Amniotic stem cell (primary cell): Measurements from ENCODE around the gene CNTN4.
"Not testable (repeated sequence)": the region's sequence is repeated elsewhere in the genome, so short reads cannot be mapped to it uniquely, and the experiment has no call there.

ENCODE experiments used
- DNase-seq: peaks from one replicate; lab custom pipeline; 2025; lab: John Stamatoyannopoulos, UW

Gene CNTN4

DNA sequence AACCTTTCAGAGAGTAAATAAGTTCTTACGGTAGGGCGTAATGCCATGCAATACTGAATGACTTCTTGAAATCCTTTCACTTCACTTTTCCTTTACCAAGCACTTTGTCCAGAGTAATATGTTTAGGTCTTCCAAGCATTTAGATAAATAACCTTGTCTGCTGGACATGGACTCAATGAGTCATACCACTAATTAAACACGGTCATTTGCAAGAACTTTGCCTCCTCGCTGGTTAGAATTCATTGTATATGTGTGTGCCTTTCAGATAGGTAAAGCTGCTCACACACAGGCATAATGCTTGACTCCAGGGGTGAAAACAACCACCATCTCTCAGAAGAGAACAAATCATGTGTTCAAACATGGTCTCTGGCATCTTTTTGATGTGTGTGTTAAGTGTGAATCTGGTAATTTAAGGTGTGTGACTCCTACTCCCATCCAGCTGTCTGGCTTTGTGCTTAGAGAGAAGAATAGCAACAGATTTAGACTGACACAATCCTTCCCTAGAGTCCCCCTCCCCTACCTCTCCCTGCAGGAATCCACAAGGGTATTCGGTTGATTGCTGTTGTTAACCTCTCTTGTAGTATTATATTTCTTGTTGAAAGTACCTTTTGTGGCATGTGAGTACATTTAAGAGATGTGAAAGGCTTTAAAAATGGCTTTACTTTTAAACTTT, 419.0 kb downstream of the CNTN4 start:
- DNase-seq = no peak

DNA sequence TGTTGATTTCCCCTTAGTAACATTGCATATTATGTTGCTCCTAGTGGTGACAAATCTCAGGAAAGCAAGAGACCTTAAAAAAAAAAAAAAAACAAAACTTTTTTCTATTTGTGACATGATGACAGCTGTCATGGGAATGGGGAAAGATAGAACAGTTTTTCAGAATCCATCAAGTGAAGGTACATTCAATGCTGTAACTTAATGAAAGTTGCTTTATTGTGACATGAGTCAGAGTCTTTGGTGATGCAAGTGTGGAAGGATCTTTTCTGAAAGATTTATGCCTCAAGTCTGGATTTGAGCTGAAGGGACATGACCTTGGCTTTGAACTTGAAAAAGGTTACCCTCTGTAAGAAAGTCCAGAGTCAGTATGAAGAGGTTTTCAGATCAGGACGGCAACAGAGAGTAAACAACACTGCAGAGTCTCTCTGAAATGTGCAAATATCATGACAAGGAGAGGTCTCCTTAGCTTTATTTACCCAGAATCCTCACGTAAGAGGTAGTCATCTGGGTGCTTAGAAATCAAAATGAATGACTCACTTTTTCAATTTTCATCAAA, 424.7 kb downstream of the CNTN4 start:
- no peak for DNase-seq

DNA sequence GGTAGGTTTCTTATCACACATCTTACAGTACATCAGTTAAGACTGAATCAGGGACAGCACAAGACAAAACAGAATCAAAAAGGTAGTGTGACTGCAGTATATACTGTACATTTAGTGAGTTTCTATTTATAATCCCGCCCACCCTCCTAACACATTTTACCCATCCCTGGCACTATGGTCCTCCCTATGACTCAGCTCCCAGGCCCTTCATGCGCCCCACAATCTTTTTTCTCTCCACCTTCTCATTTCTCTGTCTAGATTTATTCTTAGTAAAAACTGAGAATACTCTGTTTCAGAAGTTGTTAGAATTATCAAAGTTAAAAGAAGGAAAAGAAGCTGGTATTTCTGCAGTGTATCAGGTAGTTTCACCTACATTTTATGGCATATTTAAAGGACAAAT, 427.3 kb downstream of the CNTN4 start:
- no peak for DNase-seq

DNA sequence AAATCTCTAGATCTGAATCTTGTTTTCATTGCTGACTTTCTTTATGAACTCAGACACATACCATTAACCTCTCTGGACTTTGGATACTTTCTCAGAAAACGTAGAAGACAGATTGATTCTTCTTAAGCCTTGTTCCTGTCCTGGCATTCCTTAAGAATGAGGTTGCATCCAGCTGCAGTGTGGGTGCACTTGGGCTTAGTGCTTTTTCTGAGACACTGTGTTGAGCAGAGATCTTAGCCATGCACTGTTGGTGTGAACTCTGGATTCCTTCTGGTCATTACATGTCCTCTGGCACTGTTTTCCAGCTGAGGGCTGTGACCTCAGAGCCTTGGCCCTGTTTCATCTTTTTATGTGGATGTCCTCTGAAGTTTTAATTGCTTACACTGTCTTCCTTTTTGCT, 428.3 kb downstream of the CNTN4 start:
- no peak for DNase-seq

DNA sequence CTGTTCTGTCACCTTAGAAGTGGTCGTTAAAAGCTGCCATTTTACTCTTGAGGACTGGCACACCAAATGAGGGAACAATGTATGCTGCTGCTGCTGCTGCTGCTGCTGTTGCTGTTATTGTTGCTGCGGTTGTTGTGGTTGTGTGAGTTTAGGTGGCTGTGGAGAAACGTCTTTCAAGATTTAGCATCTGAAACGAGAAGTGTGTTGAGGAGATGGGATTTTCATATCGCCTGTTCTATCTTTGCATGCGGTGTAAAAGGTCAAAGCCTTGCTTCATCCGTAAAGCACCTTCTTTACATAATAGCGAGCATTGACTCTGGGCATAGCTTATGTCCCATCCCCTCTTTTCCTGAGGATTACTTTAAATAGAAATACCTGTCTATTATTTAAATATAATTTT, 428.7 kb downstream of the CNTN4 start:
- not testable (repeated sequence) for DNase-seq

DNA sequence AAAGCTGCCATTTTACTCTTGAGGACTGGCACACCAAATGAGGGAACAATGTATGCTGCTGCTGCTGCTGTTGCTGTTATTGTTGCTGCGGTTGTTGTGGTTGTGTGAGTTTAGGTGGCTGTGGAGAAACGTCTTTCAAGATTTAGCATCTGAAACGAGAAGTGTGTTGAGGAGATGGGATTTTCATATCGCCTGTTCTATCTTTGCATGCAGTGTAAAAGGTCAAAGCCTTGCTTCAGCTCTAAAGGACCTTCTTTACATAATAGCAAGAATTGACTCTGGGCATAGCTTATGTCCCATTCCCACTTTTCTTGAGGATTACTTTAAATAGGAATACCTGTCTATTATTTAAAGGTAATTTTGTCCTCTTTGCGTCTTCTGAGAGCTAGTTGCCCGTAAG, 436.1 kb downstream of the CNTN4 start:
- DNase-seq = not testable (repeated sequence)

DNA sequence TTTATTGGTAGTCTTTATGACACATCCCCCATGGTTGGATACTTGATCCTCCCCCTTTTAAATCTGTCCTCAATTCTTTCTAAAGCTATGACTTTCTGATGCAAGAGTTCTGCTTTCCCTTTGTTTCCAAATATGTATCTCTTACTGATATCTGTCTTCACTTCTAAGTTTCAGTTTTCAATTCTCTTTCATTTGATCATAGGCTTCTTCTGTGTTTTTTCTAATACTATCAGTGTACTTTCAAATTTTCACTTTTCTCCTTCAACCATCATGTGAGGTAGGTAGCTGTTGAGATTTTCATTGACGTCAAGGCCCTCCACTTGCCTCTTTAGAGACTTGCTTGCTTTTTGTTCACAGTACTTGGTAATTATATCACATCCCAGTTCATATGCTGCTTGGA, 436.5 kb downstream of the CNTN4 start:
- DNase-seq = no peak

DNA sequence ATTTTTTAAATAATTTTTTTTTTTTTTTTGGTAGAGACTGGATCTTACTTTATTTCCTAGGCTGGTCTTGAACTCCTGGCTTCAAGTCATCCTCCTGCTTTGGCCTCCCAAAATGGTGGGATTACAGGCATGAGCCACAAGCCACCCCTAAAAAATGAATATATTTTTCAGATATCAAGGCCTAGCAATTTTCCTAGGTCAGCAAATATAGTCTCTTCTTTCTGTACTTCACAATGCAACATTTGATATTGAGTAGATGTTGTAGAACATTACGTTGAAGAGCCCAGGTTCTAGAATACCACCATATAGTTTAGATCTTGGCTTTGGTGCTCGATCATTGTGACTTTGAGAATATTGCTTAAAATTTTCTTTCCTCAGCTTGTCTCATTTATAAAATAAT, 437.9 kb downstream of the CNTN4 start:
- DNase-seq = no peak

DNA sequence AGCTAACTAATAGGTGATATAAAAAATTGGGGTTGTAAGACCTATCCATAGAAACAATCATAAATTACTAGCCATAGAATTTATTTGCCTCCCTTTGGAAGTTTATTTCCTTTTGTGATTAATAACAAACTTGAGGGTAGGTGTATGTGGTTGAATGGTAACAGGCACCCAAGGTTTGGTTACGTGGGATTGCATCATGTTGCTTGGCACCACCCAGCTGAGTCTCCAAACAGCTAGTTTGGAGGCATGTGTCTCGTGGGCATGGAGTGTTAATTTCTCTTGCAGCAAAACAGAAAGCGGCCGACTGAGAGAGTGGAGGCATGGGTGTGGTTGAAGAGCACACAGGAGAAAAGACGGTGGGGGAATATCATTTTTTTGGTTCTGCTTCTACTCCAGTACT, 441.4 kb downstream of the CNTN4 start:
- no peak for DNase-seq

DNA sequence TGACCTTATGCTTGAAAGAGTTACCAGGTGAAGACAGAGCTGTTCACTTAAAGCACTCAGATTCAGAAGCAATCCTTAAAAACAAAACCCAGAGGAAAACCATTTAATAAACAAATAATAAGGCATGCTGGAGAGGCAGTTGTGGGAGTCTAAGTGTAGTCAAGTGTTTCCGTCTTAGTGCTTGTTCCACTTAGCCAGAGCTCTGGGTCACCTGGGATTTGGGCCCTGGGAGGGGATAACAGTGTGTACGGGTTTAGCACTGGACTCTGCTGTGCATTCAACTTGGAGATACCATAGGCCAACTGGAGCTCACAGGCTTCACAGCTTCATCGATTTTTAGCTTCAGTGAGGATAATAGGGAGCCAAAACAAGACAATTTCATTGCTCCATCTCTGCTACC, 444.6 kb downstream of the CNTN4 start:
- DNase-seq = no peak

DNA sequence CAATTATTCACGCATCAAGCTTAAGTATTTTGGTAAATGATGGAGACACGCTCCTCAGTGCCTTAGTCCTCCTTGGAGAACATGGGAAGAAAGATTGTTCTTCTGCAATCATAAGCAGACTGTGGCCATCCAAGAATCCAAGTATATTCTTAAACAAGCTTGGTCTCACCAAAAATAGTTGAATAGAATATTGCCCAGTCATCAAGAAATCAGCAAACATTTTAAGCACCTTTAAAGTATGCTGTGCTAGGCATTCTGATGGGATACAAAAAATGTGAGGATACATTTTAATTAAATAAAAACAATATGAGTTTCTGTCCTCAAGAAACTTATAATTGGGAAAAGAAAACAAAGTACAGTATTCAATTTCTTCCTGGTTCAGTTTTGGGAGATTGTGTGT, 445.5 kb downstream of the CNTN4 start:
- DNase-seq = no peak

DNA sequence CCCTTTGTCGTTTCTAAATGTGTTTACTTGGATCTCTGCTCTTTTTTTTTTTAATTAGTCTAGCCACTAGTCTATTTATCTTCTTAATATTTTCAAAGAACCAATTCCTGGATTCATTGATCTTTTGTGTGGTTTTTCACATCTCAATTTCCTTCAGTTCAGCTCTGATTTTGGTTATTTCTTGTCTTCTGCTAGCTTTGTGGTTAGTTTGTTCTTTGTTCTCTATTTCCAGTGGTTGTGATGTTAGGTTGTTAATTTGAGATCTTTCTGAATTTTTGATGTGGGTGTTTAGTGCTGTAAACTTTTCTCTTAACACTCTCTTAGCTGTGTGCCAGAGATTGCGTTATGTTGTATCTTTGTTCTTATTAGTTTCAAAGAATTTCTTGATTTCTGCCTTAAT, 446.1 kb downstream of the CNTN4 start:
- DNase-seq = no peak

DNA sequence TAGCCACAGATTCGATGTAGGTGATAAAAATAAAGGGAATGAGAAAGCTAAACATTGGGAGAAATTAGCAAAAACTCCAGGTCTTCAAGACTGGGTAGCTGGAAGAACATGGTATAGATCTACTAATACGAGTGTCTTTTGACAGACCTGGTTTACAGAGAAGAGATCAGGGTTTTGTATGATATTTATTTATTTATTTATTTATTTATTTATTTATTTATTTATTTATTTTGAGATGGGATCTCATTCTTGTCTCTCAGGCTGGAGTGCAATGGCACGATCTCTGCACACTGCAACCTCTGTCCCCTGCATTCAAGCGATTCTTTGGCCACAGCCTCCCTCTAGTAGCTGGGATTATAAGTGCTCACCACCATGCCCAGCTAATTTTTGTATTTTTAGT, 448.4 kb downstream of the CNTN4 start:
- no peak for DNase-seq

DNA sequence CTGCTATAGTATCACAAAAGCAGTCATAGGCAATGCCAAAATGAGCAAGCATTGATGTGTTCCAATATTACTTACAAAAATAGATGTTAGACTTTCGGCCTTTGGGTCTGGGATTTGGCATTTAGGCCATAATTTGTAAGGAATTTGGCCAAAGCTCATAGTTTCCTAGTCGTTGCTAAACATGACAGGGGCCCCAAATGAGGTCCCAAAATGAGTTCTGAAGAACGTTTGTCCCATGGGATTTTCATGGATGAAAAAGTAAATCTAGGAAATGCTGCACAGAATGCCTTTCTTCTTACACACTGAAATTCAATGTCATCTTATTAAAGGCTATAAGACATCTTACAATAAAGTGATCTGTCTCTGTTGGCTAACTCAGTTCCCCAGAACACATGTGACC, 456.0 kb downstream of the CNTN4 start:
- DNase-seq = no peak

DNA sequence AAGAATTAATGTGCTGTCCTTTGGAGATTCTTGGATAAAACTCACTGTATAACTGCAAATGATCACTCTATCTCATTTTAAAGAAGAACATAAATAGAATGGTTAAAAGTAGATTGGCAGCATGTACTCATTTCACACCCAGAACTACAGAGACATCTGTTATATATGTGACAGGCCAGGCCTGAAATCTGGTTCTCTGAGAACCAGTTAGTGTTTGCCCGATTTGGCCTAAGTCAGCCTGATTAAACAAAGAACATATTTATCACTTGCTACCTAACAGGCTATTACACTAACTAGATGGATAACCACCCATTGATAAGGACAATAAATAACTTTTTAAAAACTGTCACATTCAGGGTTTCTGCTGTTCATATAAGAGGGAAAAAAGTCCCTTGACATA, 460.1 kb downstream of the CNTN4 start:
- no peak for DNase-seq

DNA sequence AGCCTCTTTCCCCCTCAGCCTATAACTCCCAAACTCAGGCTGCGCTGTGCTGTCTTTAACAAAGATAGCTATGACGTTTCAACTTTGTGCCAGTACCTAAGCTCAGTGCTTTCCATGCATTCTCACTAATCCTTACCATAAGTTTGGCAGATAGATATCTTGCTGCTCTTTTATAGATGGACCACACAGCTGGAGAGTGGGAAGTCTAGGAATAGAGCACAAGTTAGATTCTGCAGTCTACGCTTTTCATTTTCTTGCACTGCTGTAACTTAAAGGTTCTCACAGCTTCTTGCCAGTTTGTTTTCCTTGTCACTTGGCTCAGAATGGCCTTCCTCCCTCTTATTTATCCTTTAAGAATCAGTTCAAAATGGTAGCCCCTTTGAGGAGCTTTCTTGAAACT, 468.8 kb downstream of the CNTN4 start:
- DNase-seq = no peak

DNA sequence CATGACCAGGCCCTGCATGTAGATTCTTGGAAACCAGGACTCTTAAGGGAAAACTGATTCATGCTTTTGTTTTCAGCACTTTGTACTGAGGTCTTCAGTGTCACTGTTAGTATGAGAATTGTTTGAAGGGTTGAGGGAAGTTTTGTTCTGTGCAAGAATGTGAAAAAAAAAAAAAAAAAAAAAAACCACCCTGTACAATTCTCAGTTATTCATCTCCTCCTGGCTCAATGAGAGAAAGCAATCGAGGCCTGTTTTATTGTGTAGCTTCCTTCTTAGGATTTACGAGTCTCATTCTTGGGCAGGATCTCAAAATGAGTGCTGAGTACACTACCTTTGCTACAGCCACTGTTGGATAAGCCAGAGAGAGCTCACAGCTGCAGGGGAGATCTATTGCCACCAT, 469.5 kb downstream of the CNTN4 start:
- DNase-seq = no peak

DNA sequence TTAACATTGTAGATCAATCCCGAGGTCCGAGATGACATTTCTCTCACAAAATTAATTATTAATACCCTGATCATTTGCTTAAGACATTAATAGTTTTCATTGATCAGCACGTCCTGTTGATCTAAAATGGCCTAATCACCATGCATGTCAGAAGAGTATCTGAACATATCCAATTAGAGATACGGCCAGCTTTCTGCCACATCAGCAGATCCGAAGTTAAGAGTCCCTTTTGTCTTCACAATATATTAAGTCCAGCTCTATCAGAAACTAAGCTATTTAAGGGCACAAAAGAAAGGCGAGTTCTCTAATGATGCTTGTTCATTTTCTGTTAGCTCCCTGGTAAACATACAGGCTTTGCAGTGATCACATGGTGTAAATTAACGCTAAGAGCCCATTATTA, 470.3 kb downstream of the CNTN4 start:
- no peak for DNase-seq

DNA sequence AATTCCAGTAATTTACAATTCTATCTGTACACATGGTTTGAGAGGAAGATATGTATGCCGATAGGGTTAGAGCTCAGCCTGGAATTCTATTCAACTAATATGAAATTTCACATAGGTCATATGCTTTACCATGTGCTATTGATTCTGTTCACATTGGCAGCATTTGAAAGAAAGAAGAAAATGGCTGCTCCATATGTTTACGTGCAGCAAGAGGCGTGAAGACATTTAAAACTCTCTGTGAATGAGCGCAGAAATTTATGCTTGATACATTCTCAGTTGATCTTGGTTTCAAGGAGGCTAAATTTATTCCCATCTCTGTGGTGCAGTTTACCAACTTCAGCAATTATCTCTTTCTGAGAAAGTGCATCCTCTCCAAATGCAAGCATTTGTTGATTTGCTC, 478.9 kb downstream of the CNTN4 start:
- DNase-seq = no peak

DNA sequence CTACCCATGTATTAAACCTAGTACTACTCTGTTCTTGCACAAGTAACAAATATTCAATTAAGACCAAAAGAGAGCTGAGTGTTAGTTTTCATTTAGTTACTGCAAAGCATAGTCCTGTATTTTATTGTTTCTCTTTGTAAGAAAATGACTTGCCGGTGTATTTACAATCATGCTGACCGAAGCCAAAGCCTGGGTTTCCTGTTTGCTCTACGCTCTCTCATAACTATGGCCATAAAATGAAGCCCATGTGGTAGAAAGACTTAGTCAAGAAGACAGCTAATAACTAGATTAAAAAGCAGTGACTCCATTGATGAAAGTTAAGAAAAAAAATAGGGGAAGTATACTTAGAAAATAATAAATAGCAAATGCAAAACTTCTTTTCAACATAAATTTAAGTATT, 479.9 kb downstream of the CNTN4 start:
- no peak for DNase-seq

DNA sequence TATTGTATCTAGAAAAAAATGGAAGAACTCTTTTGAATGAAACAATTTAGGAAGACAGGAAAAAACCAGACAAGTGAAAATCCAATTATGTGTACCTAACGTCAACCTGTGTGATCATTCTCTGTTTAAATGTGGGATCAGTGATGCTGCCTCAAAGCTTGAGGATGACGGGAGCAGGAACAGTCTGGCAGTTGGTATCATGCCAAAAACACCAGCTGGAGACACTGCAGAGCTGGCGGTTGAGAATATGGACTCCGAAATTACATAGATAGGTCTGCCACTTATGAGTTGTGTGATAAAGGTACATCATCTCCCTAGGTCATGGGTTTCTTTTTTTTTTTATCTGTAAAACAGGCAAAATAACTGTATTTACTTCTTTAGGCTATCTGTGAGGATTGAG, 480.5 kb downstream of the CNTN4 start:
- DNase-seq = no peak

DNA sequence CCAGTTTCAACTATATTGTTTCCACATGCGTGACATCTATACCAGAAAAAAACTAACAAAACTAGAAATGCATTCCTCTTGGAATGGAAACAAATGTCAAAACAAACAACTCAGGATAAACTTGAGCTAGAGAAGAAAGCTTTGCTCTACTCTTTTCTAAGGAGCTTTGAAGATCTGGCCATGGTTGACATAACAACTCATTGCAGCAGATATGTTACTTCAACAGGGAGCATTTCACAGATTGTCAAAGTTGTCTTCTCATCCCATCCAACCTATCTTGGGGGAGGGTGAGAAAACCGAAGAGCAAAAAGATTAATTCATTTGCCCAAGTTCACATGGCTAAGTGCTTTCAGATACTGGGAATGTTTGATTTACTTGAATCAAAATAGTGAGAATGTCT, 484.4 kb downstream of the CNTN4 start:
- DNase-seq = no peak

DNA sequence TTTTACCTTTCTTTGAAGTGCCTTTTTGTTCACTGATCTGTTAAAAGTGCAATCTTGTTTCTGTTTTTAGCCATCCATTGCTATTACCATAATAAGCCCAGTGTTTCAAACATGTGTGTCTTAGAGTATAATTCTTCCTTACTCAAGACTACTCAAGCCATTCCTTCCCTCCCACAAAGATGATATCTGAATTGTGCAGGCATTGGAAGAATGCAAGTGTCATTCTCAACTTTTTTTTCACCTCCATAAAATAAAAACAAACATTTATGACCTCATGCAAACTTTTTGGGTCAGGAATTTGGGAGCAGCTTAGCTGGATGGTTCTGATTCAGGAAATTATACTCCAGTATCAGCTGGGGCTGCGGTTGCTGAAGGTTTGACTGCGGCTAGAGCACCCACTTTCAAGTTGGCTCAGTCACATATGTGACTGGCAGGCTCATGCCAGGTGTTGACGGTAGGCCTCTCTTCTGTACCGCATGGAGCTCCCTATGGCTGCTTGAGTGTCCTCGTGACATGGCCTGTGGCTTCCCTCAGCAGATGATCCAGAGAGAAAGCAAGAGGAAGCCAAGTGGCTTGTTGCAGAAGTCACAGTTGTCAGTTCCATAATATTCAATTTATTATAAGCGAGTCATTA, 490.8 kb downstream of the CNTN4 start:
- DNase-seq = no peak

DNA sequence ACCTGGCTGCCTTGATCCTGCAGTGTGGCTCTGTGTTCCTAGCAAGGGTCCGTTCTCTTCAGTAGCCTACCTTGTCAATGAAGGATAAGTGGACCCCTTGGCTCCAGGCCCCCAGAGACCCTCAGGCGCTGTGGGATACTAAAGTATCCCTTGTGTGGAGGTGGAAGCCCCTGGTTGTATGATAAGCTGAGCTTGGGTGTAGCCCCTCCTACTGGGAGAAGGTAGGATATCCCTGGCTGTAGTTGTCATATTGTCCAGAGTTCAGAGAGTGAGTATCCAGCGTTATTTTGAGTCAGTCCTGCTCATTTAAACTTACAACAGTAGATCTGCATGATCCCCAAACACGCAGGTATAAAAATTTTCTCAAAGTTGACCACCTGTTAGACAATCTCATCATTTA, 496.8 kb downstream of the CNTN4 start:
- DNase-seq = no peak
